Trophoblast cell (in vitro differentiated cells and primary cell): ENCODE measurements around the gene LINGO3.
A peak's percentile ranks its signal among the peaks of the same experiment; 100 is the strongest.

Experiments used
- DNase-seq, 2 donors: peaks; one replicate each; pipeline ENCODE4 v3.0.0-alpha.2; 2016
- H2AFZ ChIP-seq: 2 replicates; pipeline ENCODE4 v1.6.1; 2013; ENCODE audit warnings: low read length, moderate library complexity, mild to moderate bottlenecking; ENCODE audit not compliant: insufficient read depth, poor library complexity
- H2AK5ac ChIP-seq: 2 replicates; pipeline ENCODE4 v1.6.1; 2013; ENCODE audit warnings: mild to moderate bottlenecking, low read length
- H2BK120ac ChIP-seq: 2 replicates; pipeline ENCODE4 v1.6.1; 2013; ENCODE audit warnings: low read length, mild to moderate bottlenecking, moderate library complexity; ENCODE audit not compliant: insufficient read depth, poor library complexity
- H2BK12ac ChIP-seq: 2 replicates; pipeline ENCODE4 v1.6.1; 2013; ENCODE audit warnings: mild to moderate bottlenecking, low read length, moderate library complexity
- H2BK5ac ChIP-seq: 2 replicates; pipeline ENCODE4 v1.6.1; 2013; ENCODE audit warnings: low read length, low read depth, moderate library complexity, mild to moderate bottlenecking; ENCODE audit not compliant: poor library complexity
- H3K14ac ChIP-seq: 2 replicates; pipeline ENCODE4 v1.6.1; 2013; ENCODE audit warnings: mild to moderate bottlenecking, low read length
- H3K18ac ChIP-seq: 2 replicates; pipeline ENCODE4 v1.6.1; 2013; ENCODE audit warnings: mild to moderate bottlenecking, low read length
- H3K23ac ChIP-seq: 2 replicates; pipeline ENCODE4 v1.6.1; 2013; ENCODE audit warnings: low read length
- H3K27ac ChIP-seq: 2 replicates; pipeline ENCODE4 v1.5.1; 2013; ENCODE audit warnings: low read depth, mild to moderate bottlenecking, inconsistent platforms, low read length, moderate library complexity
- H3K27me3 ChIP-seq: 2 replicates; pipeline ENCODE4 v1.6.1; 2013; ENCODE audit warnings: inconsistent platforms, mild to moderate bottlenecking, low read length, moderate library complexity; ENCODE audit not compliant: insufficient read depth
- H3K36me3 ChIP-seq, 2 experiments: 1 replicate in 1 of 2; 2 replicates in 1 of 2; pipeline ENCODE4 v1.6.1; 2013; ENCODE audit warnings: low read length in 2 of 2, mild to moderate bottlenecking in 2 of 2, moderate library complexity in 1 of 2; ENCODE audit not compliant: insufficient read depth in 2 of 2, control insufficient read depth in 1 of 2
- H3K4ac ChIP-seq: 2 replicates; pipeline ENCODE4 v1.6.1; 2013; ENCODE audit warnings: low read depth, mild to moderate bottlenecking, low read length, moderate library complexity
- H3K4me1 ChIP-seq, 2 experiments: 1 replicate in 1 of 2; 2 replicates in 1 of 2; pipeline ENCODE4 v1.6.1; 2013; ENCODE audit warnings: low read length in 2 of 2, mild to moderate bottlenecking in 2 of 2, moderate library complexity in 1 of 2; ENCODE audit not compliant: insufficient read depth in 2 of 2, control insufficient read depth in 1 of 2
- H3K4me2 ChIP-seq: 2 replicates; pipeline ENCODE4 v1.6.1; 2013; ENCODE audit warnings: inconsistent platforms, mild to moderate bottlenecking, low read length, moderate library complexity
- H3K4me3 ChIP-seq: 2 replicates; pipeline ENCODE4 v1.5.1; 2013; ENCODE audit warnings: mild to moderate bottlenecking, low read depth, low read length, inconsistent platforms
- H3K79me1 ChIP-seq: one replicate; pipeline ENCODE4 v1.6.1; 2013; ENCODE audit warnings: low read length
- H3K79me2 ChIP-seq: 2 replicates; pipeline ENCODE4 v1.6.1; 2013; ENCODE audit warnings: low read length, mild to moderate bottlenecking; ENCODE audit not compliant: control insufficient read depth, insufficient read depth, poor library complexity
- H3K9ac ChIP-seq: 2 replicates; pipeline ENCODE4 v1.6.1; 2013; ENCODE audit warnings: mild to moderate bottlenecking, low read length
- H3K9me3 ChIP-seq: 2 replicates; pipeline ENCODE4 v1.6.1; 2013; ENCODE audit warnings: low read depth, mild to moderate bottlenecking, control low read depth, inconsistent platforms, low read length; ENCODE audit not compliant: insufficient read depth
- H4K12ac ChIP-seq: 2 replicates; pipeline ENCODE4 v1.6.1; 2013; ENCODE audit warnings: low read depth, mild to moderate bottlenecking, low read length, moderate library complexity
- H4K8ac ChIP-seq: 2 replicates; pipeline ENCODE4 v1.6.1; 2013; ENCODE audit warnings: low read depth, mild to moderate bottlenecking, low read length, moderate library complexity
- H4K91ac ChIP-seq: one replicate; pipeline ENCODE4 v1.6.1; 2013; ENCODE audit warnings: low read depth, mild to moderate bottlenecking, low read length, moderate library complexity
- WGBS: extraction: QIAGEN DNeasy Blood & Tissue Kit; methylation state at CpG from one replicate; pipeline ENCODE4 v1.1.7; 2013; ENCODE audit warnings: missing lambda C conversion rate; ENCODE audit not compliant: insufficient read length, insufficient coverage; ENCODE audit errors: extremely low coverage; 5-methylcytosine and 5-hydroxymethylcytosine counted together

The LINGO3 gene

GRCh38 chr19:2261438-2262172, 46.3 kb downstream of the LINGO3 start:
- WGBS: no CpG with 5 or more reads among the region's 7 CpGs
- Histone ChIP-seq H3K4ac (no peak overlapping the region), H2BK120ac (no peak overlapping the region), H4K8ac (no peak overlapping the region), H3K27ac (no peak overlapping the region), H2BK12ac (no peak overlapping the region), H3K9me3 (peaks cover 2% of the 10 kb centered on the region), H3K18ac (no peak overlapping the region), H3K4me2 (no peak overlapping the region), H2AK5ac (no peak overlapping the region), H2BK5ac (no peak overlapping the region), H4K12ac (no peak overlapping the region), H4K91ac (no peak overlapping the region), H3K27me3 (no peaks in the 10 kb centered on the region), H3K36me3 (no peaks in the 10 kb centered on the region), H3K23ac (no peak overlapping the region), H3K9ac (no peak overlapping the region), H3K4me1 (no peaks in the 10 kb centered on the region), H3K4me3 (no peak overlapping the region), H3K79me1 (no peaks in the 10 kb centered on the region), H2AFZ (no peak overlapping the region), H3K14ac (no peak overlapping the region), H3K79me2 (no peaks in the 10 kb centered on the region)
- peak in 1 of 2 donors; percentile 55 for DNase-seq

- Histone ChIP-seq H3K4me1 (no peaks in the 10 kb centered on the region), H3K9ac (no peak overlapping the region), H3K18ac (no peak overlapping the region), H3K27ac (no peak overlapping the region), H3K4ac (no peak overlapping the region), H3K27me3 (no peaks in the 10 kb centered on the region), H3K36me3 (no peaks in the 10 kb centered on the region), H2AFZ (no peak overlapping the region), H2BK120ac (no peak overlapping the region), H3K23ac (no peak overlapping the region), H3K79me1 (no peaks in the 10 kb centered on the region), H3K14ac (no peak overlapping the region), H4K8ac (no peak overlapping the region), H2AK5ac (no peak overlapping the region), H3K4me3 (no peak overlapping the region), H2BK12ac (no peak overlapping the region), H4K91ac (no peak overlapping the region), H3K79me2 (no peaks in the 10 kb centered on the region), H3K9me3 (peaks cover 2% of the 10 kb centered on the region), H4K12ac (no peak overlapping the region), H2BK5ac (no peak overlapping the region), H3K4me2 (no peak overlapping the region)
- WGBS: no CpG with 5 or more reads among the region's 11 CpGs
- DNase-seq: no peak
Observed at GRCh38 chr19:2260341-2260805, 47.6 kb downstream of the LINGO3 start.

DNA sequence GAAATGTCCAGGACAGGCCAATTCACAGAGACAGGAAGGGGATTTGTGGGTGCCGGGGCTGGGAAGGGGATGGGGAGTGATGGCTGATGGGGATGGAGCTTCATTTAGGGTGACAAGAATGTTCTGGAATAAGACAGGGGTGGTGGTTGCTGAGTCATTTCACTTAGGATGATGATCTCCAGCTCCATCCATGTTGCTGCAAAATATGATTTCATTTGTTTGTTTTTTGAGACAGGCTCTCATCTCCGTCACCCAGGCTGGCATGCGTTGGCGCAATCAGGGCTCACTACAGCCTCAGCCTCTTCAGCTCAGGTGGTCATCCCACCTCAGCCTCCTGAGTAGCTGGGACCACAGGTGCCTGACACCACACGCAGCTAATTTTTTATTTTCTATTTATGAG, 48.6 kb downstream of the LINGO3 start:
- H3K79me2 ChIP-seq: no peaks in the 10 kb centered on the region
- no peak overlapping the region for H3K23ac ChIP-seq
- H3K9me3 ChIP-seq: peaks cover 2% of the 10 kb centered on the region
- no peak overlapping the region for H2AFZ ChIP-seq
- no peak overlapping the region for H4K8ac ChIP-seq
- no peak overlapping the region for H2BK5ac ChIP-seq
- no peak overlapping the region for H3K14ac ChIP-seq
- no peak overlapping the region for H2AK5ac ChIP-seq
- no CpG with 5 or more reads among the region's 5 CpGs for WGBS
- no peak overlapping the region for H3K9ac ChIP-seq
- no peak overlapping the region for H2BK12ac ChIP-seq
- H3K18ac ChIP-seq: no peak overlapping the region
- H3K79me1 ChIP-seq: no peaks in the 10 kb centered on the region
- H3K4me3 ChIP-seq: no peak overlapping the region
- H3K27ac ChIP-seq: no peak overlapping the region
- no peak overlapping the region for H3K4ac ChIP-seq
- no peaks in the 10 kb centered on the region for H3K27me3 ChIP-seq
- no peak overlapping the region for H2BK120ac ChIP-seq
- H3K36me3 ChIP-seq: no peaks in the 10 kb centered on the region
- H3K4me2 ChIP-seq: no peak overlapping the region
- no peak for DNase-seq
- no peaks in the 10 kb centered on the region for H3K4me1 ChIP-seq
- no peak overlapping the region for H4K12ac ChIP-seq
- no peak overlapping the region for H4K91ac ChIP-seq
